K562 (cell line): ENCODE data around the gene TAF12. TPM values are rescaled to one million over a fixed set of nuclear protein-coding genes. Genes with fewer than 3 reads are reported as not detected.

Source experiments
- CTBP1 ChIP-seq: fragments of 450-650 bp; IDR thresholded peaks from 2 replicates; pipeline ENCODE4 v1.6.1; 2016; ENCODE audit warnings: borderline replicate concordance
- MXI1 ChIP-seq: IDR thresholded peaks from 2 replicates; pipeline ENCODE4 v1.6.1; 2011; ENCODE audit warnings: low read depth, mild to moderate bottlenecking, improper control_type of control experiment, low read length
- POLR2AphosphoS2 ChIP-seq: IDR thresholded peaks from 2 replicates; pipeline ENCODE4 v1.6.1; 2012; ENCODE audit warnings: low read length, improper control_type of control experiment
- RBBP5 ChIP-seq: fragments of 200-600 bp; sonication (generic); IDR thresholded peaks from 2 replicates; pipeline ENCODE4 v1.6.1; 2012; ENCODE audit warnings: borderline replicate concordance, mild to moderate bottlenecking, low read length, control low read depth, inconsistent platforms; ENCODE audit not compliant: insufficient read depth, poor library complexity, severe bottlenecking
- SRF ChIP-seq, 2 experiments: fragments of 250-450, 450-650 bp in 1 of 2; sonication (Bioruptor Pico) in 1 of 2; sonication (generic) in 1 of 2; formaldehyde crosslinking; IDR thresholded peaks; 2 replicates each; pipeline versions ENCODE4 v1.5.0 to v1.5.1; 2020 to 2022; ENCODE audit warnings: mild to moderate bottlenecking in 1 of 2, missing genetic modification reagents in 1 of 2
- ZKSCAN8 ChIP-seq: fragments of 200-800 bp; sonication (Bioruptor generic); IDR thresholded peaks from 2 replicates; pipeline ENCODE4 v1.6.1; 2016; ENCODE audit warnings: missing genetic modification characterization, missing compliant biosample characterization
- ZNF347 ChIP-seq: fragments of 450-650 bp; formaldehyde crosslinking; IDR thresholded peaks from 2 replicates; pipeline ENCODE4 v1.4.0; 2020; ENCODE audit warnings: low read depth, mild to moderate bottlenecking, moderate library complexity
- polyA plus RNA-seq, 8 experiments: library from polyadenylated mRNA; depleted of rRNA in 4 of 8; stranded (reverse) in 5 of 8; unstranded in 3 of 8; fragments of >200 nt; fragmentation: Nextera tagmentation in 2 of 8; fragmentation: Illumina TruSeq in 1 of 8; extraction: Ambion mirVana in 2 of 8; extraction: Trizol in 1 of 8; gene quantifications; 2 replicates each; pipeline versions ENCODE4 v1.2.1 to v1.2.3, GENCODE V29; 2011 to 2014; ENCODE audit warnings: inconsistent platforms in 1 of 8, missing spikeins in 1 of 8
- total RNA-seq, 7 experiments: library from RNA; depleted of rRNA in 6 of 7; stranded (reverse); fragments of >200 nt in 6 of 7; fragmentation: Illumina TruSeq in 2 of 7; extraction: Trizol in 2 of 7; gene quantifications; 2 replicates each; pipeline versions ENCODE4 v1.2.1 to v1.2.3, GENCODE V29; 2011 to 2021; ENCODE audit warnings: low replicate concordance in 1 of 7
- TF ChIP-seq, protein P1 (sequence below): fragments of 250-450 bp; sonication (Bioruptor Pico); IDR thresholded peaks from 2 replicates; pipeline ENCODE4 v1.9.0; 2021; ENCODE audit warnings: mild to moderate bottlenecking
- TF ChIP-seq, protein P2 (sequence below): sonication (generic); formaldehyde crosslinking; IDR thresholded peaks from 2 replicates; pipeline ENCODE4 v1.8.1; 2023; ENCODE audit warnings: mild to moderate bottlenecking, missing genetic modification reagents
- TF ChIP-seq, protein P3 (sequence below): fragments of 250-450 bp; sonication (Bioruptor Pico); IDR thresholded peaks from 2 replicates; pipeline ENCODE4 v1.5.0; 2020; ENCODE audit warnings: mild to moderate bottlenecking, borderline replicate concordance
- TF ChIP-seq, protein P4 (sequence below): sonication (generic); formaldehyde crosslinking; IDR thresholded peaks from 2 replicates; pipeline ENCODE4 v1.8.0; 2022; ENCODE audit warnings: missing genetic modification reagents, mild to moderate bottlenecking, borderline replicate concordance
- TF ChIP-seq, protein P5 (sequence below): fragments of 250-450 bp; sonication (Bioruptor Pico); IDR thresholded peaks from 2 replicates; pipeline ENCODE4 v1.8.0; 2021; ENCODE audit warnings: moderate library complexity, mild to moderate bottlenecking, inconsistent platforms
- TF ChIP-seq, protein P6 (sequence below), 2 experiments: IDR thresholded peaks in 1 of 2; conservative IDR thresholded peaks in 1 of 2; 2 replicates each; pipeline ENCODE4 v1.6.1; 2016; ENCODE audit warnings: low read depth in 2 of 2, mild to moderate bottlenecking in 1 of 2, missing compliant biosample characterization in 1 of 2, missing genetic modification characterization in 1 of 2, moderate library complexity in 1 of 2

The TAF12 gene
- total and polyA plus RNA-seq, 9 of the 15 experiments (the other 6 are each of a cell fraction or from before 2014, with no cell fraction given), result 31.6 to 89.0 (median 50.5) TPM

DNA sequence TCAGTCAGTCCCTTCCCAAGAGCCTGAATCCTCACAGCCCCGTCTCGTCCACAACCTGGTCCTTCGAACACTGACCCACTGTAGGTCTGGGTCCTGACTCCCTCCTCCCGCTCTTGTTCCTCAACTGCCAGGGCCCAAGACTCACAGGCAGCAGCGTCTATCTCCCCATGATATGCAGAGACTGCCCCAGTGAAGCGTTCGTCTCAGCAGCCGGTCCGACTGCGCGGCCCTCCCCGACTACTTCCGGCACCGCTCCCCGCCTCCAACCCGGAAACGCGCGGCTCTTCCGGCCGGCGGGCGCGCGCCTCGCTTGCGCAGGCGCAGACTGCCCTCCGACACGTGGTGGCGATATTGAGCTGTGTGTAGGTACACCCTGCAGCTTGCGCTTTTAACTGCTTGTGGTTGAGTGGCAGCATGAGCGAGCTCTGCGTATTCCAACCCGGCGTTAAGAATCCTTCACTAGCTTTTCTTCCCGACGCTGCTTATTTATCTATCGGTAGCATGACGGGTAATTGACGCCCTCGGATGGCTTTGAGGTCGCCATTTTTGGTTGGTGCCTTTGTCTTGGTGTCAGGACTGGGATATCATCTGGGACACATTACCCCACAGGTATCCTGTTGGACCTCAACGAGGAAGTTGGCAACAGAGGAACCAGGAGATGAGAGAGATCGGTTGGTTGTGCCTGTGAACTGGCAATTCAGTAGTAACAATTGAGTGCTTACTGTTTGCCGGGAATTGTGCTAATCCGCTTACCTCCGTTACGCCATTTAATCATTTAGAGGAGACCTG is at the start of gene TAF12 (continued):
- no peak for TF ChIP-seq ZNF347 (CRISPR knock-in tag)
- TF ChIP-seq POLR2AphosphoS2, result peak; percentile 76; the same call in 1 of the 2 replicates
- TF ChIP-seq, protein P1, sequence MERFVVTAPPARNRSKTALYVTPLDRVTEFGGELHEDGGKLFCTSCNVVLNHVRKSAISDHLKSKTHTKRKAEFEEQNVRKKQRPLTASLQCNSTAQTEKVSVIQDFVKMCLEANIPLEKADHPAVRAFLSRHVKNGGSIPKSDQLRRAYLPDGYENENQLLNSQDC, result peak; percentile 88
- TF ChIP-seq, protein P2, sequence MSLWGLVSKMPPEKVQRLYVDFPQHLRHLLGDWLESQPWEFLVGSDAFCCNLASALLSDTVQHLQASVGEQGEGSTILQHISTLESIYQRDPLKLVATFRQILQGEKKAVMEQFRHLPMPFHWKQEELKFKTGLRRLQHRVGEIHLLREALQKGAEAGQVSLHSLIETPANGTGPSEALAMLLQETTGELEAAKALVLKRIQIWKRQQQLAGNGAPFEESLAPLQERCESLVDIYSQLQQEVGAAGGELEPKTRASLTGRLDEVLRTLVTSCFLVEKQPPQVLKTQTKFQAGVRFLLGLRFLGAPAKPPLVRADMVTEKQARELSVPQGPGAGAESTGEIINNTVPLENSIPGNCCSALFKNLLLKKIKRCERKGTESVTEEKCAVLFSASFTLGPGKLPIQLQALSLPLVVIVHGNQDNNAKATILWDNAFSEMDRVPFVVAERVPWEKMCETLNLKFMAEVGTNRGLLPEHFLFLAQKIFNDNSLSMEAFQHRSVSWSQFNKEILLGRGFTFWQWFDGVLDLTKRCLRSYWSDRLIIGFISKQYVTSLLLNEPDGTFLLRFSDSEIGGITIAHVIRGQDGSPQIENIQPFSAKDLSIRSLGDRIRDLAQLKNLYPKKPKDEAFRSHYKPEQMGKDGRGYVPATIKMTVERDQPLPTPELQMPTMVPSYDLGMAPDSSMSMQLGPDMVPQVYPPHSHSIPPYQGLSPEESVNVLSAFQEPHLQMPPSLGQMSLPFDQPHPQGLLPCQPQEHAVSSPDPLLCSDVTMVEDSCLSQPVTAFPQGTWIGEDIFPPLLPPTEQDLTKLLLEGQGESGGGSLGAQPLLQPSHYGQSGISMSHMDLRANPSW (CRISPR knock-in tag), result no peak; the same call in none of the 2 replicates
- TF ChIP-seq, protein P3, sequence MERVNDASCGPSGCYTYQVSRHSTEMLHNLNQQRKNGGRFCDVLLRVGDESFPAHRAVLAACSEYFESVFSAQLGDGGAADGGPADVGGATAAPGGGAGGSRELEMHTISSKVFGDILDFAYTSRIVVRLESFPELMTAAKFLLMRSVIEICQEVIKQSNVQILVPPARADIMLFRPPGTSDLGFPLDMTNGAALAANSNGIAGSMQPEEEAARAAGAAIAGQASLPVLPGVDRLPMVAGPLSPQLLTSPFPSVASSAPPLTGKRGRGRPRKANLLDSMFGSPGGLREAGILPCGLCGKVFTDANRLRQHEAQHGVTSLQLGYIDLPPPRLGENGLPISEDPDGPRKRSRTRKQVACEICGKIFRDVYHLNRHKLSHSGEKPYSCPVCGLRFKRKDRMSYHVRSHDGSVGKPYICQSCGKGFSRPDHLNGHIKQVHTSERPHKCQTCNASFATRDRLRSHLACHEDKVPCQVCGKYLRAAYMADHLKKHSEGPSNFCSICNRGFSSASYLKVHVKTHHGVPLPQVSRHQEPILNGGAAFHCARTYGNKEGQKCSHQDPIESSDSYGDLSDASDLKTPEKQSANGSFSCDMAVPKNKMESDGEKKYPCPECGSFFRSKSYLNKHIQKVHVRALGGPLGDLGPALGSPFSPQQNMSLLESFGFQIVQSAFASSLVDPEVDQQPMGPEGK (CRISPR knock-in tag), result peak; percentile 80
- TF ChIP-seq, protein P4, sequence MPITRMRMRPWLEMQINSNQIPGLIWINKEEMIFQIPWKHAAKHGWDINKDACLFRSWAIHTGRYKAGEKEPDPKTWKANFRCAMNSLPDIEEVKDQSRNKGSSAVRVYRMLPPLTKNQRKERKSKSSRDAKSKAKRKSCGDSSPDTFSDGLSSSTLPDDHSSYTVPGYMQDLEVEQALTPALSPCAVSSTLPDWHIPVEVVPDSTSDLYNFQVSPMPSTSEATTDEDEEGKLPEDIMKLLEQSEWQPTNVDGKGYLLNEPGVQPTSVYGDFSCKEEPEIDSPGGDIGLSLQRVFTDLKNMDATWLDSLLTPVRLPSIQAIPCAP (CRISPR knock-in tag), result no peak
- TF ChIP-seq ZKSCAN8, result peak; percentile 91
- peak; percentile 86 for TF ChIP-seq RBBP5
- no peak; a peak in 1 of 4 replicates for TF ChIP-seq SRF (CRISPR knock-in tag; IDR thresholded peaks at IDR 0.05)
- TF ChIP-seq CTBP1, result peak; percentile 86
- TF ChIP-seq, protein P5, sequence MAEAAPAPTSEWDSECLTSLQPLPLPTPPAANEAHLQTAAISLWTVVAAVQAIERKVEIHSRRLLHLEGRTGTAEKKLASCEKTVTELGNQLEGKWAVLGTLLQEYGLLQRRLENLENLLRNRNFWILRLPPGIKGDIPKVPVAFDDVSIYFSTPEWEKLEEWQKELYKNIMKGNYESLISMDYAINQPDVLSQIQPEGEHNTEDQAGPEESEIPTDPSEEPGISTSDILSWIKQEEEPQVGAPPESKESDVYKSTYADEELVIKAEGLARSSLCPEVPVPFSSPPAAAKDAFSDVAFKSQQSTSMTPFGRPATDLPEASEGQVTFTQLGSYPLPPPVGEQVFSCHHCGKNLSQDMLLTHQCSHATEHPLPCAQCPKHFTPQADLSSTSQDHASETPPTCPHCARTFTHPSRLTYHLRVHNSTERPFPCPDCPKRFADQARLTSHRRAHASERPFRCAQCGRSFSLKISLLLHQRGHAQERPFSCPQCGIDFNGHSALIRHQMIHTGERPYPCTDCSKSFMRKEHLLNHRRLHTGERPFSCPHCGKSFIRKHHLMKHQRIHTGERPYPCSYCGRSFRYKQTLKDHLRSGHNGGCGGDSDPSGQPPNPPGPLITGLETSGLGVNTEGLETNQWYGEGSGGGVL, result 0 out of 2 replicates have a peak, but pooled peaks have one; percentile 25
- TF ChIP-seq, protein P6, sequence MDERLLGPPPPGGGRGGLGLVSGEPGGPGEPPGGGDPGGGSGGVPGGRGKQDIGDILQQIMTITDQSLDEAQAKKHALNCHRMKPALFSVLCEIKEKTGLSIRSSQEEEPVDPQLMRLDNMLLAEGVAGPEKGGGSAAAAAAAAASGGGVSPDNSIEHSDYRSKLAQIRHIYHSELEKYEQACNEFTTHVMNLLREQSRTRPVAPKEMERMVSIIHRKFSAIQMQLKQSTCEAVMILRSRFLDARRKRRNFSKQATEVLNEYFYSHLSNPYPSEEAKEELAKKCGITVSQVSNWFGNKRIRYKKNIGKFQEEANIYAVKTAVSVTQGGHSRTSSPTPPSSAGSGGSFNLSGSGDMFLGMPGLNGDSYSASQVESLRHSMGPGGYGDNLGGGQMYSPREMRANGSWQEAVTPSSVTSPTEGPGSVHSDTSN (CRISPR knock-in tag; IDR thresholded peaks at IDR 0.05; ENCODE audit: low read depth), result no peak; the same call in 1 of the 2 replicates
- TF ChIP-seq, protein P6 (tag; conservative IDR thresholded peaks at IDR 0.05; ENCODE audit: low read depth), result peak; percentile 82
- TF ChIP-seq MXI1, result peak; percentile 88
